HG03175 (cell line): Measurements from ENCODE around the gene ABCC1.
"Not testable (repeated sequence)": the region's sequence is repeated elsewhere in the genome, so short reads cannot be mapped to it uniquely, and the experiment has no call there.

ENCODE experiments used
- ATAC-seq: cut with Tn5 transposase; IDR thresholded peaks from one replicate; pipeline ENCODE4 v1.9.1; 2021; ENCODE audit warnings: mild to moderate bottlenecking, moderate library complexity; ENCODE audit not compliant: unreplicated experiment

Gene ABCC1

GRCh38 chr16:15949210-15950160 is at the start of gene ABCC1:
ABCC1 (plus strand) TSS chr16:15949616; CDS start chr16:15949752, 136 bp downstream.
- ATAC-seq, result peak; percentile 76

GRCh38 chr16:15900357-15900756 is 49.1 kb upstream of the ABCC1 start:
- no peak for ATAC-seq

- no peak for ATAC-seq
Observed at GRCh38 chr16:15900901-15901500, 48.4 kb upstream of the ABCC1 start.

- no peak for ATAC-seq
Observed at GRCh38 chr16:15903960-15904359, 45.5 kb upstream of the ABCC1 start.

GRCh38 chr16:15906439-15906838 is 43.0 kb upstream of the ABCC1 start:
- no peak for ATAC-seq

GRCh38 chr16:15907863-15908478 is 41.4 kb upstream of the ABCC1 start:
- peak; percentile 100 for ATAC-seq

GRCh38 chr16:15911198-15911597 is 38.2 kb upstream of the ABCC1 start:
- ATAC-seq, result no peak

GRCh38 chr16:15913046-15913698 is 36.2 kb upstream of the ABCC1 start:
- no peak for ATAC-seq

GRCh38 chr16:15915555-15916081 is 33.8 kb upstream of the ABCC1 start:
- ATAC-seq, result no peak

- no peak for ATAC-seq
Observed at GRCh38 chr16:15916323-15916722, 33.1 kb upstream of the ABCC1 start.

GRCh38 chr16:15918314-15918713 is 31.1 kb upstream of the ABCC1 start:
- not testable (repeated sequence) for ATAC-seq

GRCh38 chr16:15919331-15919730 is 30.1 kb upstream of the ABCC1 start:
- ATAC-seq, result no peak

- no peak for ATAC-seq
Observed at GRCh38 chr16:15924996-15925395, 24.4 kb upstream of the ABCC1 start.

- ATAC-seq, result no peak
Observed at GRCh38 chr16:15925631-15926030, 23.8 kb upstream of the ABCC1 start.

GRCh38 chr16:15928261-15929104 is 20.9 kb upstream of the ABCC1 start:
- ATAC-seq, result no peak

GRCh38 chr16:15932939-15933338 is 16.5 kb upstream of the ABCC1 start:
- ATAC-seq, result no peak

- no peak for ATAC-seq
Observed at GRCh38 chr16:15933781-15934180, 15.6 kb upstream of the ABCC1 start.

GRCh38 chr16:15934991-15935390 is 14.4 kb upstream of the ABCC1 start:
- no peak for ATAC-seq

- ATAC-seq, result not testable (repeated sequence)
Observed at GRCh38 chr16:15936809-15937208, 12.6 kb upstream of the ABCC1 start.
